Loucy (cell line): ENCODE data around the gene TBC1D22A.

Source experiments
- CTCF ChIP-seq: fragments of 200-600 bp; sonication (generic); conservative IDR thresholded peaks from 2 replicates; pipeline ENCODE4 v1.5.1; 2014; ENCODE audit warnings: mild to moderate bottlenecking, antibody characterized with exemption, low read length
- EZH2phosphoT487 ChIP-seq: fragments of 200-600 bp; IDR thresholded peaks from 2 replicates; pipeline ENCODE4 v1.6.1; 2018; ENCODE audit warnings: antibody characterized with exemption, mild to moderate bottlenecking, moderate library complexity, borderline replicate concordance

- no peak for TF ChIP-seq CTCF
- no peak for TF ChIP-seq EZH2phosphoT487
Measured at GRCh38 chr22:47122441-47123000, 360.1 kb downstream of the TBC1D22A start.
